HG02885 (cell line): Measurements from ENCODE around the gene PLEKHM2.

Experiments used
- ATAC-seq: cut with Tn5 transposase; IDR thresholded peaks from one replicate; pipeline ENCODE4 v1.9.1; 2021; ENCODE audit warnings: mild to moderate bottlenecking; ENCODE audit not compliant: unreplicated experiment, poor library complexity

PLEKHM2 gene

GRCh38 chr1:15700508-15700907 is 16.4 kb downstream of the PLEKHM2 start:
- no peak for ATAC-seq

- ATAC-seq, result no peak
These were observed 17.7 kb downstream of the PLEKHM2 start for GRCh38 chr1:15701784-15702183.

- ATAC-seq, result no peak
These were observed 18.8 kb downstream of the PLEKHM2 start for GRCh38 chr1:15702722-15703550.

- ATAC-seq, result no peak
These were observed 19.4 kb downstream of the PLEKHM2 start for GRCh38 chr1:15703562-15703961.

- no peak for ATAC-seq
These were observed 20.5 kb downstream of the PLEKHM2 start for GRCh38 chr1:15704526-15705183.

GRCh38 chr1:15705184-15705566 is 21.1 kb downstream of the PLEKHM2 start:
- ATAC-seq, result no peak

- ATAC-seq, result no peak
These were observed 22.6 kb downstream of the PLEKHM2 start for GRCh38 chr1:15706751-15707150.

- ATAC-seq, result no peak
These were observed 23.3 kb downstream of the PLEKHM2 start for GRCh38 chr1:15707239-15707925.

GRCh38 chr1:15708486-15709137 is 24.5 kb downstream of the PLEKHM2 start:
- no peak for ATAC-seq

GRCh38 chr1:15709226-15709625 is 25.1 kb downstream of the PLEKHM2 start:
- ATAC-seq, result no peak

- ATAC-seq, result no peak
These were observed 28.0 kb downstream of the PLEKHM2 start for GRCh38 chr1:15712168-15712567.

GRCh38 chr1:15714406-15715136 is 30.5 kb downstream of the PLEKHM2 start:
- ATAC-seq, result no peak

GRCh38 chr1:15717418-15718125 is 33.5 kb downstream of the PLEKHM2 start:
- no peak for ATAC-seq

GRCh38 chr1:15718199-15718601 is 34.1 kb downstream of the PLEKHM2 start:
- ATAC-seq, result no peak

GRCh38 chr1:15719381-15720120 is 35.4 kb downstream of the PLEKHM2 start:
- ATAC-seq, result no peak

GRCh38 chr1:15720861-15721260 is 36.7 kb downstream of the PLEKHM2 start:
- no peak for ATAC-seq

GRCh38 chr1:15722411-15722810 is 38.3 kb downstream of the PLEKHM2 start:
- no peak for ATAC-seq

- no peak for ATAC-seq
These were observed 38.9 kb downstream of the PLEKHM2 start for GRCh38 chr1:15722836-15723532.
